Hippocampal formation (tissue), 2 donors: Measurements from ENCODE around the gene FAM222A.

ENCODE experiments used
- DNase-seq, 2 donors: peaks; one replicate each; lab custom pipeline; 2025; lab: John Stamatoyannopoulos, UW

FAM222A gene

GRCh38 chr12:109737631-109738030 is 24.0 kb downstream of the FAM222A start:
- no peak for DNase-seq

- DNase-seq = no peak
Measured at GRCh38 chr12:109738209-109738608, 24.6 kb downstream of the FAM222A start.

GRCh38 chr12:109738878-109739665 is 25.4 kb downstream of the FAM222A start:
- no peak for DNase-seq

GRCh38 chr12:109739747-109740693 is 26.4 kb downstream of the FAM222A start:
- no peak for DNase-seq

- DNase-seq = no peak
Measured at GRCh38 chr12:109740694-109741245, 27.1 kb downstream of the FAM222A start.

- no peak for DNase-seq
Measured at GRCh38 chr12:109741286-109741969, 27.8 kb downstream of the FAM222A start.

GRCh38 chr12:109741970-109742703 is 28.5 kb downstream of the FAM222A start:
- DNase-seq = no peak

- no peak for DNase-seq
Measured at GRCh38 chr12:109743076-109743910, 29.7 kb downstream of the FAM222A start.

GRCh38 chr12:109744026-109744425 is 30.4 kb downstream of the FAM222A start:
- DNase-seq = no peak

- no peak for DNase-seq
Measured at GRCh38 chr12:109744986-109745942, 31.6 kb downstream of the FAM222A start.

- DNase-seq = no peak
Measured at GRCh38 chr12:109752117-109753053, 38.8 kb downstream of the FAM222A start.

- DNase-seq = no peak
Measured at GRCh38 chr12:109753054-109753401, 39.4 kb downstream of the FAM222A start.

- no peak for DNase-seq
Measured at GRCh38 chr12:109753959-109754358, 40.3 kb downstream of the FAM222A start.

GRCh38 chr12:109756457-109756856 is 42.8 kb downstream of the FAM222A start:
- no peak for DNase-seq

GRCh38 chr12:109757671-109758265 is 44.1 kb downstream of the FAM222A start:
- DNase-seq = no peak

GRCh38 chr12:109758426-109759420 is 45.1 kb downstream of the FAM222A start:
- no peak for DNase-seq
